IPS-11a (cell line): ENCODE data around the gene CNTN5.

Experiments
- H3K4me3 ChIP-seq: one replicate; pipeline ENCODE4 v1.5.1; 2013; ENCODE audit warnings: low read depth, low read length, control low read depth

CNTN5 gene

DNA sequence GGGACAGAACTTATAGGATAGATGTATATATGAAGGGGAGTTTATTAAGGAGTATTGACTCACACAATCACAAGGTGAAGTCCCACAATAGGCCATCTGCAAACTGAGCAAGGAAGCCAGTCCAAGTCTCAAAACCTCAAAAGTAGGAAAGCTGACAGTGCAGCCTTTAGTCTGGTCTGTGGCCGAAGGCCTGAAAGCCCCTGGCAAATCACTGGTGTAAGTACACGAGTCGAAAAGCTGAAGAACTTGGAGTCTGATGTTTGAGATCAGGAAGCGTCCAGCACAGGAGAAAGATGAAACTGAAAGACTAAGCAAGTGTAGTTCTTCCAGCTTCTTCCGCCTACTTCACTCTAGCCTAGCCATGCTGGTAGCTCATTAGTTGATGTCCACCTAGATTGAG, 866.7 kb downstream of the CNTN5 start:
- H3K4me3 ChIP-seq: no peak overlapping the region

DNA sequence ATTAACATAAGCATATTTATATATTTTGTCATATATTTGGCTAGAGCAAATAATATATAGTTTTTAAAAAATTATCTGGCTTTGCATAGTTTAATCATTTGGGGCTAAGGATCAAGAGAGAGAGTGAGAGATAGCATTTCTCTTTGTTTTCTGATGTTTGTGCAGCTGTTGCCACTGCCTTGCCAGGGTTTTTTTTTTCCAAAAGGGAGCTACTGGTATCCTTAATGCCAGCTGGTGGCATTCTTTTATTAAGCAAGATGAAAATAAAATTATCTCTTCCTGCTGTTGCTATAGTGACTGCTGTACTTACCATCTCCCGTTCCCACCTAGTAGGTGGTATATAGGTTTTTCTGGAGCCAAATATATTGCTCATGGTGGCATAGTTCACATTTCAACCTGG, 873.1 kb downstream of the CNTN5 start:
- no peak overlapping the region for H3K4me3 ChIP-seq

DNA sequence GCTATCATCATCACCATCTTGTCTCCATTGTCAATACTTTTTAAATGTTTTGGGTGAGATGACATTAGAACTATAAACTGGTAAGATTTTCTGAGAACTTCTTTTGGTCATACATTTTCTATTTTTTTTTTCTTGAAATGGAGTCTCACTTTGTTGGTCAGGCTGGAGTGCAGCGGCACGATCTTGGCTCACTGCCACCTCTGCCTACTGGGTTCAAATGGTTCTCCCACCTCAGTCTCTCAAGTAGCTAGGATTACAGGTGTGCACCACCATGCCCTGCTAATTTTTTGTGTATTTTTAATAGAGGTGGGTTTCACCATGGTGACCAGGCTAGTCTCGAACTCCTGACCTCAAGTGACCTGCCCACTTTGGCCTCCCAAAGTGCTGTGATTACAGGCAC, 880.4 kb downstream of the CNTN5 start:
- no peak overlapping the region for H3K4me3 ChIP-seq

GRCh38 chr11:99911116-99911515, 890.4 kb downstream of the CNTN5 start:
- H3K4me3 ChIP-seq: no peak overlapping the region

DNA sequence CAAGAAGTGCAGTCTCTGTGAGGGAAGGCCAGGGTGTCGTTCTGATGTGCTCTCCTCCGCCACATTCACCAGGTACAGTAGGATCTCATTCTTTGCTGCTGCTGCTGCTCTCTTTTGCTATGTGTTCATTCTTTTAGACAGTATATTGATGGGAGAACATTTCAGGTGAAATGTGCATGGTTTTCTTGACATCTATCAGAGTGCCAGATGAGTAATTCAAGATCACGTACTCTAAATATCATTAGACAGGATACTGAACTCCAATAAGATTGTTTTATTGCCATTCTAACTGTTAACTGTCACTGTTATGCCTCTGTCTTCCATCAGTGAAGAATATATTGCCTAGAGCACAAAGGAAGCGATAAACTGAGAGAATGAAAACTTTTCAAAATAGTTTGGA, 895.3 kb downstream of the CNTN5 start:
- no peak overlapping the region for H3K4me3 ChIP-seq

- no peak overlapping the region for H3K4me3 ChIP-seq
Observed at GRCh38 chr11:99918761-99919160, 898.0 kb downstream of the CNTN5 start.

- no peak overlapping the region for H3K4me3 ChIP-seq
Observed at GRCh38 chr11:99920956-99921355, 900.2 kb downstream of the CNTN5 start.

DNA sequence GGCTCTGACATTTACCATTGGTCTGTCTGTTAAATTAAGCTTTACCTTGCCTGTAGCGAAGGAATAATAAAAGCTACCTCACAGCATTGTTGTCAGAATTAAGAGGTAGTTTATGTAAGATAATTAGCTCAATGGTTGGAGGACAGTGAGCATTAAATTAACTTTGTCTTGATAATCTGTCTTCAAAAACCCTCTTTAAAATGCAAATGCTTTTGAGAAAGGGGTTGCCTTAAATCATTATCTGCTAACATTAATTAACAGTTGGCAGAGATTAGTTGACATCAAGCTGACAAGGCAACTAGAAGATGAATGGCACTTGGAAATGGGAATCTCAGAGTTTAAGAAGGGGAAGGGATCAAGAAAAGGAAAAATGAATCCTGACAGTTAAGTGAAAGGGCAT, 905.2 kb downstream of the CNTN5 start:
- H3K4me3 ChIP-seq: no peak overlapping the region

GRCh38 chr11:99932684-99933083, 911.9 kb downstream of the CNTN5 start:
- no peak overlapping the region for H3K4me3 ChIP-seq

DNA sequence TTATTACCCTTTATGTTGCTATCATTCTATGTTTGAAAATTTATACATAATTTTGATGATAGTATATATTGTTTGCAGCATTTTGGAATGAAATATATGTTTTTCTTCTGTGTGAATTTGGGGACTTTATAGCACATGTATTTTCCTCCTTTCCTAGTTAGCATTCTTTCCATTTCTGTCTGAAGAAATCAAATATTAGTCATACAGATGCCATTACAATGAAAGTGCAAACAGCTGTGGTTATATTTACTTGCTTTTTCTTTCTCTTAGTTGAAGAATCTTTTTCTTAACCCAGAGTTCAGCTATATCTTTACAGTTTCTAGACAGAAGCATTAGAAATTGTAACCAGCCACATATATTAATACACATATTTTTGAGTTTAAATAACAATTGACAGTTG, 913.3 kb downstream of the CNTN5 start:
- H3K4me3 ChIP-seq: no peak overlapping the region

DNA sequence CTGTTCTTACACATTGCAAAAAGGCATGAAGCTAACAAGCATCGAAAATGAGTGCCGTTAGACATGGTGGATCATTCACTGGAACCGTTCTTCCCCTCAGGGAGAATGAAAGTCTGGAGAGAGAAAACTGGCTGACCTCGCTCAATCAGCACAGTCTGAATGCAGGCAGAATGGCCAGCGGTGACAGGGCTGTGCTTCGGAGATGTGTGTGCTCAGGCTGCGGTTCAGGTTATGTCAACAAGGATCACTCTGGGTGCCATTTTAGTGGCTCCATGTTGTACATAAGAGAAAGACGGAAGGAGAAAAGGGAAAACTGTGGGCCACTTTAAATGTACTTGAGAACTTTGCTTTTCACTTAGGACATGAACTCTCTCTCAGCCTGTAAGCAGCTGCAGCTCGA, 916.6 kb downstream of the CNTN5 start:
- no peak overlapping the region for H3K4me3 ChIP-seq

DNA sequence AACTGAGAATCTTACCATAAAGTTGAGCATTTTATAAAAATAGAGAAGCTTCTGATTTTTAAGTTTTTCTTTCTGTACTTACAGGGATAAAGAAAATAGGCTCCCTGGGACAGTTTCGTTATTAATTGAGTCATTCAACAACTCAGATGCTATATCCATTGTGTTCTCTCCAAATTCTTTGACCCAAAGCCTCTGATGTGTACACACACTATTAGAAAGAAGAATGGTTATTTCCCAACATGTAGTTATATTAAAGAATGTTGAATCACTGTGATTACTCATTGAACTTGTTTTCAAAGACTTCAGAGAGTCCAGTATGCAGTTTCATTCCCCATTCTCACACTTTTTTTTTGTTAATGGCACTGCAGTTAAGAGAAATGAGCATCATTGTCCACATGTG, 932.1 kb downstream of the CNTN5 start:
- no peak overlapping the region for H3K4me3 ChIP-seq

- H3K4me3 ChIP-seq: no peak overlapping the region
Observed at GRCh38 chr11:99960536-99960935, 939.8 kb downstream of the CNTN5 start.

GRCh38 chr11:99968336-99968735, 947.6 kb downstream of the CNTN5 start:
- H3K4me3 ChIP-seq: no peak overlapping the region

- no peak overlapping the region for H3K4me3 ChIP-seq
Observed at GRCh38 chr11:99973993-99974392, 953.2 kb downstream of the CNTN5 start.

GRCh38 chr11:99979042-99979441, 958.3 kb downstream of the CNTN5 start:
- H3K4me3 ChIP-seq: no peak overlapping the region

- no peak overlapping the region for H3K4me3 ChIP-seq
Observed at GRCh38 chr11:99987821-99988470, 967.2 kb downstream of the CNTN5 start.

DNA sequence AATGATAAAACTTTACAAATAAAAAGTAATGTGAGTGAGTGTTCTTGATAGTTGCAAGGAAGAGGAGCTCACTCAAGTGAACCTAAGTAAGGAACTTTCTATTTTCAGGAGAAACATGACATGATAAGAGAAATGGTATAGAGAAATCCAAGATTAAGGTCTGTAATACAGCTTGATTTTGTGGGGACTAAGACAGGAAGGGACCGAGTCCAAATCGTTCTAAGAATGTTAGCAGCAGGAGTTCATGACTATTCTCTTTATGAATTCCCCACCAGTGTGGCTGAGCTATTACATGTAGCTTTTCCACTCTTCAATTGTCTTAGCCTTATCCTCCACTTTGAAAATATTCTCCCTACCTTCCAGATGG, 967.7 kb downstream of the CNTN5 start:
- no peak overlapping the region for H3K4me3 ChIP-seq

DNA sequence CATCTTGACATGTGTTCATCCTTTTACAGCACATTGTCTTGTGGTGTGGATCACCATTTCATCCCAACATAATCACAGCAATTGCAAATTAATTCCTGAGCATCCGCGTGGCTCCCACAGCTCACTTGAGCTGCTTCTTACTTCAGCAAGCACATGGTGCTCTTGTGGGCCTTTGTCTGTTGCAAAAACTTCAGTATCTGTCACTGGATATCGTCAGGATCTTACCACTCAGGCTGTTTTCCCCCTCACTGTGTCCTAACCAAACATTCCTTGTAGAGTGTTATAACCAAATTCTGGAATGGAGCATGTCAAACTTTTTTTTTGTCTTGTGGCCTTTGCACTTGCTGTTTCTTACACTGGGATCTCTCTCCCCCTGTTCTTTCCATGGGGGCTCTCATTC, 983.2 kb downstream of the CNTN5 start:
- no peak overlapping the region for H3K4me3 ChIP-seq

DNA sequence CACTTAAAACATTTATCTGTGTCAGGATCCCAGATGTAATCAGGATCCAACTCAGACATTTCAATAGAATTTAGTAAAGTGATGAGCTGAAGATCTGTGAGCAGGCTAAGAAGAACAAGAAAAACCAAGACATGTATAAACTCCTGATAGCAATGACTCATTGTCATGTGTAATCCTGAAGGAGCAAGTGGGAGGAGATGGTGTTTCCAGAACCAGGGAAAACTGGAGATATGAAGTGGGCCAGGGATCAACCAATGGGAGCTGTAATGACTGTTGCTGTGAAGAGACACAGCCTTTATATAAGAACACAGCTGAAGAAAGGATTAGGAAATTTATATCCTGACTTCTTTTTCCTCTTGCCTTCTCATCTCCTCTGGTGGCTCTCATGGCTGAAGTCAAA, 983.8 kb downstream of the CNTN5 start:
- no peak overlapping the region for H3K4me3 ChIP-seq

- no peak overlapping the region for H3K4me3 ChIP-seq
Observed at GRCh38 chr11:100008417-100008816, 987.7 kb downstream of the CNTN5 start.

DNA sequence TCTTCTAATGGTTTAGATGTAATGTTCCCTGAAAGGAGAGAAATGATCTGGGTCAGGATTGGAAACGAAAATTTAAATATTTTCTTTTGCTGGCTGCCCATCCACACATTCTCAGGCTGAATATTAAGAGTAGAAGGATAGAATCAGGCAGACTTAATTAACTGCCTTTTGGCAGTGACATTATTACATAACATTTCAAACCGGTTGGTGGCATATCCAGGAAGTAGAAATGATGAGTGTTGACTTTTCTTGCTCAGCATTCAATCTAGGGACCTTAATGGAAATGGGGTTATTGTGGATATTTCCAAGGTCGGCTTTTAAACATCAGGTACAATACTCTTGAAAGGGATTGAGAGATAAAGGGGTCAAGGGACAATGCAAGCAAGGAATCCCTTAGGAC, 989.0 kb downstream of the CNTN5 start:
- no peak overlapping the region for H3K4me3 ChIP-seq

- no peak overlapping the region for H3K4me3 ChIP-seq
Observed at GRCh38 chr11:100010393-100010792, 989.6 kb downstream of the CNTN5 start.

DNA sequence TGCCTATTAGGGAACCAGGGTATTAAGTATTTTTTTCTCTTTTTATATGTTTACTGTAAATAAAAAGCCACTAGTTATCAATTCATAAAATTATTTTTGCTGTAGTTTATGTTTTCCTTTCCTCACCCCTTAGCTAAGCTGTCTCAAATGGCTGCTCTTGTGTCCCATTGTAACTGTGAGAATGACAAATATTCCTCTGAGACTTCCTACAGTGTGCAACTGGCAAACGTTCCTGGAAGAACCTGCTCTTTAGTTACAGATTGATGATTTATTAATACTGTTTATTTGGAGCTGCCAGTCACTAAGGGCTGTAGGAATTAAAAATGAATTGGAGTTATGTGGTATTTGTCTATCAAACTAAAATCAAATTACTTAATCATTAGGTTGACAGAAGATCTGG, 990.9 kb downstream of the CNTN5 start:
- no peak overlapping the region for H3K4me3 ChIP-seq
